ENCODE measurements around the gene SGTA. TPM values are rescaled to one million over a fixed set of nuclear protein-coding genes. Genes with fewer than 3 reads are reported as not detected.

Gene SGTA
- total and polyA plus RNA-seq, 2 donors from 2014 or later, result 50.4 to 66.2 TPM

DNA sequence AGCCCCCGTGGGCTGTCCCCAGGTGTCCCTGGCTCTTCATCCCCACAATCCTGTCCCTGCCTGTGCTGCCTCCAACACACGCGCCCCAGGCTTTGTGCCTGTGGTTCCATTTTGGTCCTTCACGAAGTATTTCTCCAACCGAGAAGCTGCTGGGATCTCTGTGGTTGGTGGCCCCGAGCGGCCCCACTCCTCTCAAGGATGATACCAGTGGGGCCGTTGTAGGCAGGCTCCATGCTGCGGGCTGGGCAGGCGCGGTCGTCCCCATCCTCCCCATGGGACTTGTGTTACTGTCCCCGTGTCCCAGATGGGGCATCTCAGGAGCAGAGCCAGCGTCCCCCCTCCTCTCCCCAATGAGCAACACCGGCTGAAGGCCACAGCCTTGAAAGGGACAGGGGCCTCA, 32.9 kb upstream of the SGTA start:
- DNase-seq (peak in 1 of 5 donors; percentile 59), FAIRE-seq (no peak)
- Histone ChIP-seq H3K27me3 (ENCODE audit: control insufficient read depth, insufficient read depth, low read length) (no peaks in the 10 kb centered on the region), H3K36me3 (ENCODE audit: control insufficient read depth in 2 of 3, insufficient read depth in 3 of 3, low read length in 3 of 3) (peaks cover 0 to 1% (median 0%) of the 10 kb centered on the region in 3 donors), H3K27ac (ENCODE audit: low read depth in 2 of 2, low read length in 2 of 2) (no peak overlapping the region), H3K4me3 (ENCODE audit: low read length in 3 of 3) (no peak overlapping the region), H3K9ac (ENCODE audit: low read length in 3 of 3) (no peak overlapping the region), H3K9me3 (ENCODE audit: control insufficient read depth in 2 of 3, insufficient read depth in 1 of 3, low read length in 3 of 3) (no peaks in the 10 kb centered on the region), H3K4me1 (ENCODE audit: control insufficient read depth in 2 of 3, insufficient read depth in 2 of 3, low read depth in 1 of 3, low read length in 3 of 3) (peaks cover 0 to 3% (median 0%) of the 10 kb centered on the region in 3 donors)
- TF ChIP-seq CTCF (IDR thresholded peaks at IDR 0.05; ENCODE audit: borderline replicate concordance, extremely low read depth, insufficient read depth), result no peak
- intact Hi-C loops (cut with DNase I), result no loop called here

DNA sequence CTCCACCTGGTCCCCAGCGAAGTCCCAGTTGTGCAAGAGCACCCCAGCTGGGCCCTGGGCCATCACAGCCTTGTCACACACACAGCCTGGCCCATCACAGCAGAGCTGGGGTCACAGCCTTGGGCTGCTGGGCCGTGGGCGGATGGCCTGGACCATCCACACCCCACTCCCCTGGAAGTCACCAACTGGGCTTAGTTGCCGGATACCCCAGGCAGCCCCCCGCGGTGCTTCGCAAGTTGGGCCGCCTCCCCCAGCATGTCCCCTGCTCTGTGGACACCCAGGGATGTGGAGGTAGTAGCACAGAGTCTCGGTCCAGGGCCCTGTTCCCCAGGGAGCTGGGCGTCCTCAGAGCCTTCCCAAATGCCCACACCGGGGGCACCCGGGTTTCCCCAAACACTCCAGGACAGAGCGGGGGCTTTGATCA, 32.1 kb upstream of the SGTA start:
- Histone ChIP-seq H3K27ac (ENCODE audit: low read depth in 2 of 2, low read length in 2 of 2) (no peak overlapping the region), H3K27me3 (ENCODE audit: control insufficient read depth, insufficient read depth, low read length) (no peaks in the 10 kb centered on the region), H3K9me3 (ENCODE audit: control insufficient read depth in 2 of 3, insufficient read depth in 1 of 3, low read length in 3 of 3) (no peaks in the 10 kb centered on the region), H3K4me1 (ENCODE audit: control insufficient read depth in 2 of 3, insufficient read depth in 2 of 3, low read depth in 1 of 3, low read length in 3 of 3) (peaks cover 0 to under 1% (median 0%) of the 10 kb centered on the region in 3 donors), H3K4me3 (ENCODE audit: low read length in 3 of 3) (no peak overlapping the region), H3K36me3 (ENCODE audit: control insufficient read depth in 2 of 3, insufficient read depth in 3 of 3, low read length in 3 of 3) (peaks cover 0 to 2% (median 0%) of the 10 kb centered on the region in 3 donors), H3K9ac (ENCODE audit: low read length in 3 of 3) (no peak overlapping the region)
- DNase-seq, result peak in 1 of 5 donors; percentile 67
- no peak for FAIRE-seq
- intact Hi-C loops (cut with DNase I), result no loop called here
- no peak for TF ChIP-seq CTCF (IDR thresholded peaks at IDR 0.05; ENCODE audit: borderline replicate concordance, extremely low read depth, insufficient read depth)

DNA sequence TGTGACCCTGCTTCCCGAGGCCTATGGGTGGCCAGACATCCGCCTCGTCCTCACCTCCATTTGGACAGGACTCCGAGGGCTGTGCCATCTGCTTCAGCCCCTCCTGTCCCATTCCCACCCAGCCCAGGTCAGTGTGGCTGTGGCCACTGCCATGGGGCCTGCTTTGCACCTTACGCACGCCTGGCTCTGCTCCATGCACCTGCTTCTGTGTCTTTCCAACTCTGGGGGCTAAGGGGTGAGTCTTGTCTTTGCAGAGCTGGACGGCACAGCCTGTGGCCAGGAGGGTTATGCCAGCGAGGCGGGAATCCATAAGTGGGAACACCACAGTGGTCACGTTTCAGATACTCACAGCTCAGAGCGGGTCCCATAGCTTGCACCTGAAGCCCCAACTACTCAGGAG, 31.4 kb upstream of the SGTA start:
- H3K9me3 ChIP-seq (ENCODE audit: control insufficient read depth in 2 of 3, insufficient read depth in 1 of 3, low read length in 3 of 3), result no peaks in the 10 kb centered on the region
- FAIRE-seq (no peak), DNase-seq (peak in 1 of 5 donors; percentile 43)
- no peak overlapping the region for H3K4me3 ChIP-seq (ENCODE audit: low read length in 3 of 3)
- no peaks in the 10 kb centered on the region for H3K27me3 ChIP-seq (ENCODE audit: control insufficient read depth, insufficient read depth, low read length)
- peaks cover 0 to 2% (median 0%) of the 10 kb centered on the region in 3 donors for H3K36me3 ChIP-seq (ENCODE audit: control insufficient read depth in 2 of 3, insufficient read depth in 3 of 3, low read length in 3 of 3)
- no peak overlapping the region for H3K9ac ChIP-seq (ENCODE audit: low read length in 3 of 3)
- no peaks in the 10 kb centered on the region for H3K4me1 ChIP-seq (ENCODE audit: control insufficient read depth in 2 of 3, insufficient read depth in 2 of 3, low read depth in 1 of 3, low read length in 3 of 3)
- no peak overlapping the region for H3K27ac ChIP-seq (ENCODE audit: low read depth in 2 of 2, low read length in 2 of 2)
- no peak for TF ChIP-seq CTCF (IDR thresholded peaks at IDR 0.05; ENCODE audit: borderline replicate concordance, extremely low read depth, insufficient read depth)
- intact Hi-C loops (cut with DNase I), result no loop called here

Data from kidney (tissue), 14 donors.